NCI-H146 treated with DMSO at 0.1 percent for 48 hours (cell line): ENCODE measurements around the gene RGL3.
"Not testable (repeated sequence)": the region's sequence is repeated elsewhere in the genome, so short reads cannot be mapped to it uniquely, and the experiment has no call there.

Source experiments
- DNase-seq: peaks from one replicate; lab custom pipeline; 2025; ENCODE audit not compliant: unreplicated experiment; lab: John Stamatoyannopoulos, UW

RGL3 gene

DNA sequence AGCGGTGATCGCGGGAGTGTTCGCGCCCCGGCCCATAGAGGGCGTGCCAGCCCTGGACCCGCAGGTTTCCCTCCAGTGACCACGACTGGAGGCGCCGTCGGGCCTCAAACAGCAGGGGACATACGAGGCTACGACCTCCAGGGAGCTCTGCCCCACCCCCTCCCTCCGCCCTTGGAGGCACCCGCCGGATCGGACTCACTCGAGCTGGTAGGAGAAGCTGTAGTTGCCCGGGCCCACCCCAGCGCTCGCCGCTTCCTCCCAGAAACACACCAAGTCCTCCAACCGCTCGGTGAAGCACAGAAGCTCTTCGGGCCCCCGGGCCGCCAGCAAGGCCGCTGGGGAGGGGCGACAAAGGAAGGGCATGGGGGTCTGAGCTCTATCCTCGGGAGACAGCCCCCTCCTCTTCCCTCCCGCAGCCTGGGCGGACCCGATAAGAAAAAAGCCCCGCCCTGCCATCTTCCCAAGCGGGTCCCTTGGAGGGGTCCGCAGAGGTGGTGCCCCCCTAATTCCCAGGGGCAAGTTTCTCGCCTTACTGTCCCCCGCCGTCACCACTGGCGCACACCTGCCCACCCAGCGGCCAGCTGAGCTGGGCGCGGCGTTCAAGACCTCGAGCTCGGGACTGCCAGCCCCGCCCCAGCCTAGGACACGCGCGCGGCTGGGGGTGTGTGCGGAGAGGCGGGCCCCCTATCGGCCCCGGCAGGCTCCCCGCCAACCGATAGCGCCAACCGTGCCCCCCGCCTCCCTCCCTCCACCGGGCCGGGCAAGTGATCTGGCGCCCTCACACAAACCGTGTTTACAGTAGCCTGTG lies 36.0 kb downstream of the RGL3 start:
- peak; percentile 36 for DNase-seq

DNA sequence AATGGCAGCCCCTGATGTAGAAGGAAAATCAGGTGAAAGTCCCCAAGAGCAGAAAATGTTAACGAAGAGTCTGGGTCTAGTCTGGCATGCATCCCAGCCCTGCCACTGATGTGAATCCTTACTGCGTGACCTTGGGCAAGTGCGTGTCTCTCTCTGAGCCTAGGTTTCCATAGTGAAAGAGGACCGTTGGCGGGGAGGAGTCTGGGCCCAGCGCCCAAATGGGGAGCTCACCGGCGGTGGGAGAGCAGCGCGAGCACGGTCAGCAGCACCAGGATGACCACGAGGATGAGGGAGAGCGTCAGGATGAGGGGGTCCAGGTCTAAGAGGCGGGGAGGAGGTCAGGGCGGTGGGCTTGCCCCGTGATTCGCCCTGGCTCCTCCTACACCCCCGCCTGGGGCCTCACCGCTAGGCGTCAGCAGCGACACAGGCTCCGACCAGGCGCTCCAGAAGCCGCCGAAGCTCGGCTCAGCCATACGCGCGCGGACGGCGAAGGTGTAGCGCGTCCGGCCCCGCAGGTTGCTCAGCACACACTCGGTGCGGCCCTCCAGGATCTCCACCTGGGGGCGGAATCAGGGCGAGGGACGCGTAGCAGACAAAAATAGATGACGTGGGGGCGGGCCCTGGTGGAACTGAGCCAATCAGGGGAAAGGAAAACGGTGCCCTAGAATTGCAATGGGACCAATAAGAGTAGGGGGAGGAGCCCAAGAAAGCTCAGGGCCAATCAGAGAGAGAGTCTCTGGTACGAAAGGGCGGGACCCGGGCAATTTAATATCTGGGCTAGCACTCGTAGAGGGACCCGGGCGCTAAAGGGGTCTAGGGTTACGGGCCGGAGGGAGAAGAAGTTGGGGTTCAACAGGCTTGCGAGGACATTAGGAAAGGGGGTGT lies 38.2 kb downstream of the RGL3 start:
- peak; percentile 100 for DNase-seq

DNA sequence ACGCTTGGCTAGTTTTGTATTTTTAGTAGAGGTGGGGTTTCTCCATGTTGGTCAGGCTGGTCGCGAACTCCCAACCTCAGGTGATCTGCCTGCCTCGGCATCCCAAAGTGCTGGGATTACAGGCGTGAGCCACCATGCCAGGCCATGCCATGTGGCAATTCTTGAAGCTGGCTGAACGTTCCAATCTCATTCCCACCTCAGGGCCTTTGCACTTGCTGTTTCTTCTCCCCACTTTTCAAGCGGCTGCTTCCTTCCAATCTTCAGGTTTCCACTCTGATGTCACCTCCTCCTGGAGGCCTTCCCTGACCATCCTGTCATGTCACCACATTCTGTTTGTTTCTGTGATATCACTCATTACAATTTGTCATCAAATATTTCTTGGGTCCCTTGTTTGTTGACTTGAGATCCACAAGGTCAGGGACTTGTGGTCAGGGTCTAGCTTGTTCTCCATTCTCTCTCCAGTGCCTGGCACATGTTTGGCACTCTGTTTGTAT lies 39.2 kb downstream of the RGL3 start:
- no peak for DNase-seq

DNA sequence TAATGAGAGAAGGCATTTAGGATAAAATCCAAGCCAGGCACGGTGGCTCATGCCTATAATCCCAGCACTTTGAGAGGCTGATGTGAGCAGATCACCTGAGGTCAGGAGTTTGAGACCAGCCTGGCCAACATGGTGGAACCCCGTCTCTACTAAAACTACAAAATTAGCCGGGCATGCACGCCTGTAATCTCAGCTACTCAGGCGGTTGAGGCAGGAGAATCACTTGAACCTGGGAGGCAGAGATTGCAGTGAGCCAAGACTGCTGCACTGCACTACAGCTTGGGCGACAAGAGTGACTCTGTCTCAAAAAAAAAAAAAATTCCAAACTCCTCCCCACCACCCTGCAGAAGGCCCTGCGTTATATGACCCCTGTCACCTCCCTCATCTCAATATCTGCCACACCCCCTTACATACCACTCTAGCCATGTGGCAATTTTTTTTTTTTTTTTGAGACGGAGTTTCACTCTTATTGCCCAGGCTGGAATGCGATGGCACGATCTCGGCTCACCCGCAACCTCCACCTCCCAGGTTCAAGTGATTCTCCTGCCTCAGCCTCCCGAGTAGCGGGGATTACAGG lies 39.8 kb downstream of the RGL3 start:
- not testable (repeated sequence) for DNase-seq

DNA sequence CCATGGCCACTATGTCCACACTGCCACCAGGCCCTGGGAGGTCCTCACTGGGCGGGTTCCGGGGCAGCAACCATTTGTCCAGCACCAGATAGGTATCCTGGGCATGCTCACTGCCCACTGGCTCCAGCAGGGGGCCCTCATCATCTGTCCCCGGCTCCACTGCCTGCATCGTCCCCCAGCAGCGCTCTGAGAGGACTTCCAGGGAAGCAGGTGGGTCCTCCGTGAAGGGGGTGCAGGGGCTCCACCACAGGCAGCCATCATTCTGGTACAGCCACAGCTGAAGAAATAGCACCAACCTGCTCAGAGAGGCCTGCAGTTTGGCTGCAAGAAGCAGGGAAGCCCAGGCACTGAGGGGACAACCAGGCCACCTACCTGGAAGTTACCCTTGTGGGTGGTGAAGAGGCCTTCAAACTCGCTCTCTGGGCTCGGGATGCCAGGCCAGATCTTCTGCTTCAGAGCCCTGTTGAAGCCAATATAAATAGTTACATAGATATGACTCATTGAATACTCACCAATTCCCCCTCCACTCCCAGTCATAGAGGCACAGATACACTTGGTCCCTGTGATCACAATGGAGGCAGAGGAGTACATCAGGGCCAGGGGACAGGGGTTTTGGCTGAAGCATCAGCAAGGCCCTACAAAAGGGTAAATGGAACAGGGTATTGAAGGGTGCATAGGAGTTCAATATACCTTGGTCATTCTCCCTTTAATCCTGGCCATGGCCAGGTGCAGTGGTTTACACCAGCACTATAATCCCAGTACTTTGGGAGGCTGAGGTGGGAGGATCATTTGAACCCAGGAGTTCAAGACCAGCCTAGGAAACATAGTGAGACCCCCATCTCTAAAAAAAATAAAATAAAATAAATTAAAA lies 40.6 kb downstream of the RGL3 start:
- no peak for DNase-seq

DNA sequence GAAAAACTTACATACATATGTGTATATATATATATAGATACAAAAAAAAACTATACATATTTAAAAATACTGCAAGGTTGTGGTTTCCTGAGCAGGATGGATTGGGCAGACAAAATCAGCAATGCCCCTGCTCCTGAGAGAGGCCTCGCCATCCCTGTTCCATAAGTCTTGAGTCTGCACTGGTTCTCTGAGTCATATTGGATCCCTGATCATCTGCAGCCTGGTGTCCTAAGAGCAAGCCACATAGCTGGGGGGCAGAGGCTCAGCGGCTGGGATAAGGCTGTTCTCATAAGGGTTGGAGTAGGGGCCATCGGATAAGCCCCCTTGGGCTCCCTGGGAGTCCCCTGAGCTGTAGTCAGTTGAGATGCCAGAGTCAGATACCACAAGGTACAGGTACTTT lies 41.4 kb downstream of the RGL3 start:
- no peak for DNase-seq

DNA sequence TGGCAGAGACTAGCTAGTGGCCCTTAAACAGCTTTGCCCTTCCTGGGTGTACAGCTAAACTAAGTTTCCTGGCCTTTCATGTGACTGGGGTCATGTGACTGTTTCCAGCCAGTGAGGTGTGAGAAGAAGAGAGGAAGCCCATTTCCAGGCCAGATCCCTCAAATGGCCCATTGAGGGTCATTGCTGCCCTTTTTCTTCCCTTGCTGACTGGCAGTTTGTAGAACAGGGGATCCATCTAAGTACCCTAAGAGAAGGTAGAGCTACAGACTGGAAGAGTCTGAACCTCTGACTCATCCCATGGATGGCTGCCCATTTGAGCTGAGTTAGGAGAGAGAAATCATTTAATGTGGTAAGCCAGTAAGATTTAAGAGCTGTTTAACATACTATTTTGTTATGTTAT lies 41.9 kb downstream of the RGL3 start:
- DNase-seq = no peak

DNA sequence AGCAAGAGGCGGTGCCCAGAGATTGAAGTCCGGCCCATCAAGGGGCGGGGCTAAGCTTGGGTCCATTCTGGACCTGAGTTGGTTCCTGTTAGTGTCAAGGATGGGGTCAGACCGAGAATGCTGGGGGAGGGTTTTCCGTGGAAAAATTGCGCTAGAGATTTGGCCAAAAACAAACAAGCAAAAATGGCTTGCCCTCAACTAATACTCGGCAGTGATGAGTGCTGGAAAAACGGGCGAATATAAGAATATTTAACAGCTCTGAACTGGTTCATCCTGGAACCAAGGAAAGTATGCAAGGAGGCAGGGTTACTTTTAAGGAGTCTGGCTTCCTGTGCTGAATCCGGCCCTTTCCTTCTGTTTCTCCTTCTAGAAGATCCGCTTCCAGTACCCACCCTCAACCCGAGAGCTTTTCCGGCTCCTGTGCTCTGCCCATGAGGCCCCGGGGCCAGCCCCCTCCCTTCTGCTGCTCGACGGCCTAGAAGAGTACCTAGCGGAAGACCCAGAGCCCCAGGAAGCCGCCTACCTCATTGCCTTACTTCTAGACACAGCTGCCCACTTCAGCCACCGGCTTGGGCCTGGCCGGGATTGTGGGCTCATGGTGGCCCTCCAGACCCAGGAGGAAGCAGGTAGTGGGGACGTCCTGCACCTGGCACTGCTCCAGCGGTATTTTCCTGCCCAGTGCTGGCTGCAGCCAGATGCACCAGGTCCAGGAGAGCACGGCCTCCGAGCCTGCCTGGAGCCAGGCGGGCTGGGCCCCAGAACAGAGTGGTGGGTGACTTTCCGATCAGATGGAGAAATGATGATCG lies 43.8 kb downstream of the RGL3 start:
- DNase-seq = peak; percentile 55

DNA sequence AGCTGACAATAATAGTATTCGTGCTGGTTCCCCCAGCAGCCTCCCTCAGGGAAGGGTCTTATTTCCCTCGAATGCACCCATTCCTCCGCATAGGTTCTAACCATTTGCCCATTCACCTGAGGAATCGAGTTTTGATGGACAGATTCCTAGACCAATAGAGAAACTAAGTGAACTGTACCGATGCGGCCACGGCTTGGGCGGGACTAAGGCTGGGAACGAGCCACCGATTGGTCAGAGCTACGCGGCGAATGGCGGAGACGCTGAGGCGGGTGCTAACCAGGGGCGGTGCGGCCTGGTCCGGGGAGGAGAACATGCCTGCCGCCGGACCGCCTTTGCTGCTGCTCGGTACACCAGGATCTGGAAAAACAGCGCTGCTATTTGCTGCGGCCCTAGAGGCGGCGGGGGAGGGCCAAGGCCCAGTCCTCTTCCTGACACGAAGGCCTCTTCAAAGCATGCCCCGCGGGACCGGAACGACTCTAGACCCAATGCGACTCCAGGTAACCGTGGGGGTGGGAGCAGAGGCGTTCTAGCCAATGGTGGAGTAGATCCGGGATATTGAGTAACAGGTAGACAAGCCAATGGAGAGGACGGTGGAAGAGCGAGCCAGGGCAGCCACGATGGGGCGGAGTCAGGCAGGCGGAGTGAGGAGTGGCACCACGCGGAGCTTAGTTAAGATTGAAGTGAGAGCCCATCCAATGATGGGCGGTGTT lies 44.5 kb downstream of the RGL3 start, which contains the start of gene SWSAP1:
Gene SWSAP1, plus strand, starts transcription at position 234 of the 710 bp plus-strand sequence. Its CDS starts 15 bp downstream, at position 249.
- DNase-seq = peak; percentile 100

DNA sequence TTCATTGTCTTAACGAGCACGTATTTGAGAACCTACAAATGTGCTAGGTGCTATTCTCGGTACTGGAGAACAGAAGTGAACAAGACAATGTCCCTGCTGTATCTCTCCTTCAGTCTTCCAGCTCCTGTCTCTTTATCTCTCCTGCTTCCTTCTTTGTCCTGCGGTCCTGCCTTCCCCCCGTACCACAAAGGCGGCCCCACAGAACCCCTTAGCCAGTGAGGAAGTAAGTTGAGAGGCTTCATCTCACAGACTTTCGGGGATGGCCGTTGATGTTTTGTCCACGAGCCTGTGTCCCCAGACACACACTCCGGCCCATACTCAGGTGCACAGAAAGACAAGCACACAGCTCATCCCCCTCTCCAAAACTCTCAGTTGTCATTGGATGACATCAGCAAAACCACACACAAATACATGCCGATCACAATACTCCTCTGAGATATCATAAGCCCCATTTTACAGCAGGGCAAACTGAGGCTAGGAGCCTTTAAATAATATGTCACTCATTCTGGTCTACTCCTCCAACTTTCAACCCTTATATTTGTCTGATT lies 45.2 kb downstream of the RGL3 start:
- DNase-seq = no peak

DNA sequence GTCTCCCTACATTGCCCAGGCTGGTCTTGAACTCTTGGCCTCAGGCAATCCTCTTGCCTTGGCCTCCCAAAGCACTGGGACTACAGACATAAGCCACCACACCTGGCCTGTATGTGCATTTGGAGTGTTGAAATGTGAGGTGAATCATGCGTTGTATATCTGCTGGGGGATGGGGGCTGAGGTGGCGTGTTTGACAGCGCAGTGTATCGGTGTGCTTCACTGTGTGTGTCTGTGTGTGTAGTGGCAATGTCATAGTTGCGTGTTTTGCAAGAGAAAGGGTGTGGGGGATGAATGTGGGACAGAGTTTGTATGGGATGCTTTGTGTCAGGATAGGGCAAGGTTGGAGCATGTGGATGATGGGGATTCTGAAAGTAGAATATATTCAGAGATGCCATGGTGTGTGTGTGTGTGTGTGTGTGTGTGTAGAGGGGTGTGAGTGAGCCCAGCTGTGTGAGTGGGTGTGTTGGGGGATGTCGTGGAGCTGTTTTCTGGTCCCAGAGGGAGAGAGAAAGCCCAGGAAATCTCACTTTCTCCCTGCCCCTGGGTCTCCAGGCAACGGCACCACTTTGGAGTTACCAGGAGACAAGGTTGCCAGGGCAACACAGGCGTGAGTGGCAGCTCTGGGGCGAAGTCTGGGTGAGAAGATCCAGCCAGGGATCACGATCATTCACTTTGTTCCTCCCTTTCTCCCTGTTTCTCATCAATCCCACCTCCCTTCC lies 45.8 kb downstream of the RGL3 start:
- DNase-seq = peak; percentile 91

DNA sequence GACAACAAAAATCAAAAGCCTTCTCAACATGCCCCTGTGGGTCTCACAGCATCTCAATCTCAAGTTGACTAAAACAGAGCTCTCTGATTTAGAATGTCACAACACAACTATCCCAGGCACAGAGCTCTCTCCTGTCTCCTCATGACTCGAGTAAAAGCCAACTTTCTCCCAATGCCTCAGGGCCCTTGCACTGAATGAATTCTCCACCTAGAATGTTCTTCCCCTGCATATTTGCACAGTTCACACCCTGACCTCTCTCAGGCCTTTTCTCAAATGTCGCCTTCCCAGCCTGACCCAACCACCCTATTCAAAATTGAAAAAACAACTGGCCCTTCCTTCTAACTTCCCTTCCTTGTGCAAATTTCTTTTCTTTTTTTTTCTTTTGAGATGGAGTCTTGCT lies 48.4 kb downstream of the RGL3 start:
- DNase-seq = no peak

DNA sequence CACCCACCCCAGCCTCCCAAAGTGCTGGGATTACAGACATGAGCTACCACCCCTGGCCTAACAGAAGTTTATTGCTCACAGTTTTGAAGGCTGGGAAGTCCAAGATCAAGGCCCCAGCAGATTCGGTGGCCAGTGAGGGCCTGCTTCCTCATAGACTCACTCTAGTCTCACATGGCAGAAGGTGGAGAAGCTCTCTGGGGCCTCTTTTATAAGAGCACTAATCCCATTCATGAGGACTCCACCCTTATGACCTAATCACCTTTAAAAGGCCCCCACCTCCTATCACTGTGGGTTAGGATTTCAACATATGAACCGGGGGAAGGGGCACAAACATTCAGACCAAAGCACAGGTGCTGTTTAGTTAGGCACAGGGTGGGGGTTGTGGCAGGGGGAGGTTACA lies 51.6 kb downstream of the RGL3 start:
- no peak for DNase-seq

DNA sequence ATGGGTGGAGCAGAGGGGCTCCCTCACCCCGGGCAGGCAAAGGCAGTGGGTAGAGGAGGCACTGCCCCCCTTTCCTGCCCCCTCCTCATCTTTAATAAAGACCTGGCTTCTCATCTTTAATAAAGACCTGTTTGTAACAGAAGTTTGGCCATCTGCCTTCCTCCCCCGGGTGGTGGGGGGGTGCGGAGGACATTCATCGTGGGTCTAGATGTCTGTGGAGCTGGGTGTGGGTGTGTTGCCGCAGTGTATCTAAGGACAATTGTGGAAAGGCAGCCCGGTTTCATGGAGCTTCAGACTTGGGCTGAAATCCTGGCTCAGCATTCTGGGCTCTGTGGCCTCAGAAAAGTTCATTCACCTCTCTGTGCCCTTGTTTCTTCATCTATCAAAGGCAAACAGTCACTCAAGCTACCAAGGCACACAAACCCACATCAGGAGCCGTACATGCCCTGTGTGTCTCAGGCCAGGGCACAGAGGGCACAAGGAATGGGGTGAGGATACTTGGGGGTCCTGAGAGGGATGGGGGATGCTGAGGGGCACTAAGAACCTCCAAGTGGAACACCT lies 53.5 kb downstream of the RGL3 start:
- no peak for DNase-seq

DNA sequence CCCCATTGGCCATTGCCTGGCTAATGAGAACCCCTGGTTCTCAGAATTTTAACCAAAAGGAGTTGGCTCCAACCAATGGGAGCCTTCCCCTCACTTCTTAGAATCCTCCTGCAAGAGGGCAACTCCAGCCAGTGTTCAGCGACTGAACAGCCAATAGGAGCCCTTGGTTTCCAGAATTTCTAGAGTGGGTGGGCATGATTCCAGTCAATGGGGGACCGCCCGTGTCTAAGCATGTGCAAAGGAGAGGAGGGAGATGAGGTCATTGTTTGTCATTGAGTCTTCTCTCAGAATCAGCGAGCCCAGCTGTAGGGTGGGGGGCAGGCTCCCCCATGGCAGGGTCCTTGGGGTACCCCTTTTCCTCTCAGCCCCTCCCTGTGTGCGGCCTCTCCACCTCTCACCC lies 54.2 kb downstream of the RGL3 start:
- no peak for DNase-seq

DNA sequence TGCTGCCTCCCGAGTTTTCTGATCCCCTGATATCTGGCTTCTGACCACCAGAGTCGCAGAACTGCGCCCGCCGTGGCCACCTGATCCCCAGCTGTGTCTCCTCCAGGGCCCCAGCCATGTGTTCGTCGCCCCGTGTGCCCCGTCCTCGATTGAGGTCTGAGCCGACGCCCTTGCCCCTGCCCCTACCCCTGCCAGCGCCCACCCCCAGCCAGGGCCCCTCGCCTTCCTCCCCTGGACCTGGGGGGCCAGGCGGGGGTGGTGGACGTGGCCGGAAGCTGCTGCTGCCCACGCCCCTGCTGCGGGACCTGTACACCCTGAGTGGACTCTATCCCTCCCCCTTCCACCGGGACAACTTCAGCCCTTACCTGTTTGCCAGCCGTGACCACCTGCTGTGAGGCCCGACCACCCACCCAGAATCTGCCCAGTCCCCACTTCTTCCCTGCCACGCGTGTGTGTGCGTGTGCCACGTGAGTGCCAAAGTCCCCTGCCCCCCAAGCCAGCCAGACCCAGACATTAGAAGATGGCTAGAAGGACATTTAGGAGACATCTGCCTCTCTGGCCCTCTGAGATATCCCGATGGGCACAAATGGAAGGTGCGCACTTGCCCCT lies 54.7 kb downstream of the RGL3 start:
- DNase-seq = no peak

DNA sequence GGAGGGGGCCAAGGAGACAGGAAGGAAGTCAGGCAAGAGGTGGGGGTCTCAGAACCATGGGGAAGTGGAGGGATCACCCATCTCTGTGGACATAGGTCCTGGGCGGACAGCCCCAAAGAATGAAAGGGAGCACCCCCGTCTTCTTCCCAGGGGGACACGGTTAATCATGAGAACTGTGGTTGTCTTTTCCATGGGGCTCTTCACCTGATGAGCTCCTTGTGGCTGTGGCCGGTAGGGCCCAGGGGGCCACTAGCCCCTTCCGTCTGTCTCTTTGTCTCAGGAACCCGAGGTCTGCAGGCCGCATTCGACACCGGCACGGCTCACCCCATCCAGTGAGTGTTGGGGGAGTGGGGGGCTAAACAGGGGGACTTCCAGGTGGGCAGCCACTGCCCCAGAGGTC lies 55.2 kb downstream of the RGL3 start:
- no peak for DNase-seq
